ENCODE results near the gene ASPN.

DNA sequence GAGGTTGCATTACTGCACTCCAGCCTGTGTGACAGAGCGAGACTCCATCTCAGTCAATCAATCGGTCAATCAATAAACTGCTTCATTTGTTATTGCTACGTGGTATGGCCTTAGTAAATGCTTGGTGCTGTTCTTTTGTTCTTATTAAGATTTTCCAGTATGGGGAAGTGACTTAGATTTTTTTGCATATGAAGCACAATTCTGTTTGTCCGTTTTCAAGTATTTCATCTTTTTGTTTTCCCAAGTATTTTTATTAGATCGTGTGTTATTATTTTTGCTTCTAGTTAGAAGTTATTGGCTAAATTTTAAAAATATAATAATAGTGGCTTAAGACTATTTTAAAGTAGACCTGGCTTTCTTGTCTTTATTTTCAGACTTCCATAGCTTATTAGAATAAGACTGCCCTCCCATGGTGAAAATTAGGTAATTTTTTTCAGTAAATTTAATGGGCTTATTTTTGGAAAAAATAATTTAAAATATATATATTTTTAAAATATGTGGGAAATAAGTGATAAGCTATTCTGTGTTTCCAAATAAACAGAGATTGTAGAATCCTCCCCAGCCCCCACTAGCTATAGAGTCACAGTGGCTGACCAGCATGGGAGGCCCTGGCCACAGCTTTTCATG is 43.3 kb downstream of the ASPN start:
- TF ChIP-seq, protein P1, sequence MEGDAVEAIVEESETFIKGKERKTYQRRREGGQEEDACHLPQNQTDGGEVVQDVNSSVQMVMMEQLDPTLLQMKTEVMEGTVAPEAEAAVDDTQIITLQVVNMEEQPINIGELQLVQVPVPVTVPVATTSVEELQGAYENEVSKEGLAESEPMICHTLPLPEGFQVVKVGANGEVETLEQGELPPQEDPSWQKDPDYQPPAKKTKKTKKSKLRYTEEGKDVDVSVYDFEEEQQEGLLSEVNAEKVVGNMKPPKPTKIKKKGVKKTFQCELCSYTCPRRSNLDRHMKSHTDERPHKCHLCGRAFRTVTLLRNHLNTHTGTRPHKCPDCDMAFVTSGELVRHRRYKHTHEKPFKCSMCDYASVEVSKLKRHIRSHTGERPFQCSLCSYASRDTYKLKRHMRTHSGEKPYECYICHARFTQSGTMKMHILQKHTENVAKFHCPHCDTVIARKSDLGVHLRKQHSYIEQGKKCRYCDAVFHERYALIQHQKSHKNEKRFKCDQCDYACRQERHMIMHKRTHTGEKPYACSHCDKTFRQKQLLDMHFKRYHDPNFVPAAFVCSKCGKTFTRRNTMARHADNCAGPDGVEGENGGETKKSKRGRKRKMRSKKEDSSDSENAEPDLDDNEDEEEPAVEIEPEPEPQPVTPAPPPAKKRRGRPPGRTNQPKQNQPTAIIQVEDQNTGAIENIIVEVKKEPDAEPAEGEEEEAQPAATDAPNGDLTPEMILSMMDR (conservative IDR thresholded peaks at IDR 0.05; ENCODE audit: low read depth in 2 of 2) = no peak; a peak in 2 of 4 replicates
- TF ChIP-seq POLR2AphosphoS5 (IDR thresholded peaks at IDR 0.05; ENCODE audit: low read depth) (no peak), EZH2 (IDR thresholded peaks at IDR 0.05; ENCODE audit: low read depth, unreplicated experiment) (no peak), ZNF462 (CRISPR knock-in tag; IDR thresholded peaks at IDR 0.05) (no peak), EZH2phosphoT487 (IDR thresholded peaks at IDR 0.05; ENCODE audit: unreplicated experiment) (no peak), JUNB (IDR thresholded peaks at IDR 0.05; ENCODE audit: unreplicated experiment) (no peak), CREB1 (CRISPR knock-in tag; IDR thresholded peaks at IDR 0.05; ENCODE audit: low read depth) (no peak), ZNF114 (CRISPR knock-in tag; IDR thresholded peaks at IDR 0.05) (no peak), STAT1 (IDR thresholded peaks at IDR 0.05; ENCODE audit: unreplicated experiment) (no peak), ZNF331 (CRISPR knock-in tag; IDR thresholded peaks at IDR 0.05; ENCODE audit: low read depth) (no peak), NANOG (IDR thresholded peaks at IDR 0.05; ENCODE audit: borderline replicate concordance) (no peak)
- TF ChIP-seq, protein P2, sequence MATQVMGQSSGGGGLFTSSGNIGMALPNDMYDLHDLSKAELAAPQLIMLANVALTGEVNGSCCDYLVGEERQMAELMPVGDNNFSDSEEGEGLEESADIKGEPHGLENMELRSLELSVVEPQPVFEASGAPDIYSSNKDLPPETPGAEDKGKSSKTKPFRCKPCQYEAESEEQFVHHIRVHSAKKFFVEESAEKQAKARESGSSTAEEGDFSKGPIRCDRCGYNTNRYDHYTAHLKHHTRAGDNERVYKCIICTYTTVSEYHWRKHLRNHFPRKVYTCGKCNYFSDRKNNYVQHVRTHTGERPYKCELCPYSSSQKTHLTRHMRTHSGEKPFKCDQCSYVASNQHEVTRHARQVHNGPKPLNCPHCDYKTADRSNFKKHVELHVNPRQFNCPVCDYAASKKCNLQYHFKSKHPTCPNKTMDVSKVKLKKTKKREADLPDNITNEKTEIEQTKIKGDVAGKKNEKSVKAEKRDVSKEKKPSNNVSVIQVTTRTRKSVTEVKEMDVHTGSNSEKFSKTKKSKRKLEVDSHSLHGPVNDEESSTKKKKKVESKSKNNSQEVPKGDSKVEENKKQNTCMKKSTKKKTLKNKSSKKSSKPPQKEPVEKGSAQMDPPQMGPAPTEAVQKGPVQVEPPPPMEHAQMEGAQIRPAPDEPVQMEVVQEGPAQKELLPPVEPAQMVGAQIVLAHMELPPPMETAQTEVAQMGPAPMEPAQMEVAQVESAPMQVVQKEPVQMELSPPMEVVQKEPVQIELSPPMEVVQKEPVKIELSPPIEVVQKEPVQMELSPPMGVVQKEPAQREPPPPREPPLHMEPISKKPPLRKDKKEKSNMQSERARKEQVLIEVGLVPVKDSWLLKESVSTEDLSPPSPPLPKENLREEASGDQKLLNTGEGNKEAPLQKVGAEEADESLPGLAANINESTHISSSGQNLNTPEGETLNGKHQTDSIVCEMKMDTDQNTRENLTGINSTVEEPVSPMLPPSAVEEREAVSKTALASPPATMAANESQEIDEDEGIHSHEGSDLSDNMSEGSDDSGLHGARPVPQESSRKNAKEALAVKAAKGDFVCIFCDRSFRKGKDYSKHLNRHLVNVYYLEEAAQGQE (IDR thresholded peaks at IDR 0.05; ENCODE audit: unreplicated experiment) = no peak
- TF ChIP-seq, protein P3, sequence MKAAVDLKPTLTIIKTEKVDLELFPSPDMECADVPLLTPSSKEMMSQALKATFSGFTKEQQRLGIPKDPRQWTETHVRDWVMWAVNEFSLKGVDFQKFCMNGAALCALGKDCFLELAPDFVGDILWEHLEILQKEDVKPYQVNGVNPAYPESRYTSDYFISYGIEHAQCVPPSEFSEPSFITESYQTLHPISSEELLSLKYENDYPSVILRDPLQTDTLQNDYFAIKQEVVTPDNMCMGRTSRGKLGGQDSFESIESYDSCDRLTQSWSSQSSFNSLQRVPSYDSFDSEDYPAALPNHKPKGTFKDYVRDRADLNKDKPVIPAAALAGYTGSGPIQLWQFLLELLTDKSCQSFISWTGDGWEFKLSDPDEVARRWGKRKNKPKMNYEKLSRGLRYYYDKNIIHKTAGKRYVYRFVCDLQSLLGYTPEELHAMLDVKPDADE (IDR thresholded peaks at IDR 0.05) = no peak

Data from GM23338 (cell line).